ENCODE measurements around the gene BPIFB1.

DNA sequence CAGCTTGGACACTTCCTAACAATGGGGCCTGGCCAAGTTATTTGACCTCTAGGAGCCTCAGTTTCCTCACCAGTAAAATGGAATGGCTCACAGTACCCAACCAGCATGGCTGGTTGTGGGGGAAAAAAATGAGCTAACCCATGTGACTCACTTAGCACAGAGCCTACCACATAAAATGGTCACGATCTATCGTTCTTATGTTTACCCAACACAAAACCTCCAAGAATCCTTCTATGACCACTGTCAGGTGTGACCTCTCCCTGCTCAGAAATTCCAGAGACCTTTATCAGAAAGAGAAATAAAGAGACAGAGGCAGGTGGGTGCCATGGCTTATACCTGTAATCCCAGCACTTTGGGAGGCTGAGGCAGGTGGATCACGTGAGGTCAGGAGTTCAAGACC lies 39.4 kb downstream of the BPIFB1 start:
- TF ChIP-seq CTCF (IDR thresholded peaks at IDR 0.05) (no peak), POLR2A (IDR thresholded peaks at IDR 0.05) (no peak)
